Fibroblast of peridontal ligament (primary cell): Measurements from ENCODE around the gene SMCHD1.

Source experiments
- DNase-seq: peaks from one replicate; pipeline ENCODE4 v3.0.0-alpha.2; 2010; ENCODE audit errors: extremely low read depth

SMCHD1 gene

GRCh38 chr18:2655178-2655953 is at the start of gene SMCHD1:
SMCHD1 (plus strand) TSS chr18:2655726; CDS start chr18:2656076, 350 bp downstream.
- peak; percentile 66 for DNase-seq

DNA sequence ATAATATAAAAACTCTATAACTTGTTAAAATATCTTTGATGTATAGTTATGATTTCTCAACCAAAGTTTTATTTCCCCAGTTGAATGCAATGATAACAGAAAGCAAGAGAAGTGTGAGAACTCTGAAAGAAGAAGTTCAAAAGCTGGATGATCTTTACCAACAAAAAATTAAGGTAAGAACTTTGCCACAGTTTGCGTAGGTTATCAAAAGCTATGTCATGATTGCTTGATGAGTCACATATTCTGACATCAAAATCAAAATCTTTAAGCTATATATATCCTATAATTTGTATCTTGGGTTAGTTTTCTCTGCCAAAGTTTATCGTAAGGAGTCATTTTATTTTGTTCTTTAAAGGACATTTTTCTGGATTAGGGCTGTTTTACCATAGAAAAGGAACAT is 49.2 kb upstream of the SMCHD1 start:
- peak; percentile 39 for DNase-seq

GRCh38 chr18:2609604-2610003 is 45.9 kb upstream of the SMCHD1 start:
- no peak for DNase-seq

DNA sequence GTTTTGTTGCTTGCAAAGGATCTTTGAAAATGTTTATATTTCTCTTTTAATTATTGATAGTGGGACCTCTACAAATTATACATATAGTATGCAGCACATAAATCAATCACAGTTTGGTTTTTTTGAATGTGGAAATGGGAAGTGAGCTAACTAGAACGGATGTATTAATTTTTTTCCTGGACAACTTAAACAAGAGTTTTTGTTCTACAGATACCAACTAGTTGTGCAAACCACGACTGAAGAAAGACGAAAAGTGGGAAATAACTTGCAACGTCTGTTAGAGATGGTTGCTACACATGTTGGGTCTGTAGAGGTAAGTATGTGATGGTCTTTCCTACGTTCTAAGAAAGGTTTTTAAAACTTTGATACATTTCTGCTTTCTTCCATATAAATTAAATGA is 45.0 kb upstream of the SMCHD1 start:
- no peak for DNase-seq

DNA sequence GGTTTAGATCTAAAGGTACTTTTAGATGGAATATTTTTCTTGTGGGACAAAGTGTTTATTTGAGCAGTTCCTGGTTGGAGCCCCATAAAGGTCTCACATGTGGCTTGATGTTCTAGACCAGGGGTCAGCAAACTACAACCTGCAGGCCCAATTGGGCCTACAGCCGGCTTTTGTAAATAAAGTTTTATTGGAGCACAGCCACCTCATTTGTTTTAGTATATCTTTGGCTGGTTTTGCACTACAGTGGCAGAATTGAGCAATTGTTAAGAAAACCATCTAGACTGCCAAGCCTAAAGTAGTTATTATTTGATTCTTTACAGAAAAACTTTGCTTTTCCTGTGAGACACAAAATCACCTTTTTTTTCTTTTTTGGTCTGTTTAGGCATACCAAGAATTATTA is 42.5 kb upstream of the SMCHD1 start:
- peak; percentile 53 for DNase-seq

DNA sequence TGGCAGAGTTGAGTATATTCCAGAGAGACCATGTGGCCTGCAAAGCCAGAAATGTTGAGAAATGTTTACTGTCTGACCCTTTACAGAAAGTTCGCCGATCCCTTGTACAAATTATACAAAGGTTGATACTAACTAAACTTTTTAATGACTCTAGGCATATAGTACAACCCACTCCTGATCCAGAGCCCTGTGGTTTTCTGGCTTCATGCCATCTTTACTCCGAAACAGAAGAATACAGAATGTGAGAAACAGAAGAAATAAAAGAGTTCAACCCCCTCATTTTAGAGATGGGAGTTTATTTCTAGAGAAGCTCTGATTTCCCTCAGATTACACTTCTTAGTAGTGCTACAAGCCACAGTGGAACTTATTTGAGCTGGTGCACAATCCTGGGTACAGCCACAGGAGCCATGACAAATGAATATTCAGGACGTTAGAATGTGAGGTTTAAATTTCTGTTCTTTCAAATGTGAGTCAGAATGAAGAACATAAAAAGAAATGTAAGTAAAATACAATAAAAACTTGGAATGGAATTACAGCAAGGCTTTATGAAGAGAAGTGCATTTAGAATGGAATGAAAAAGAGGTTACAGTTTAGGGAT is 38.0 kb upstream of the SMCHD1 start:
- DNase-seq: no peak

DNA sequence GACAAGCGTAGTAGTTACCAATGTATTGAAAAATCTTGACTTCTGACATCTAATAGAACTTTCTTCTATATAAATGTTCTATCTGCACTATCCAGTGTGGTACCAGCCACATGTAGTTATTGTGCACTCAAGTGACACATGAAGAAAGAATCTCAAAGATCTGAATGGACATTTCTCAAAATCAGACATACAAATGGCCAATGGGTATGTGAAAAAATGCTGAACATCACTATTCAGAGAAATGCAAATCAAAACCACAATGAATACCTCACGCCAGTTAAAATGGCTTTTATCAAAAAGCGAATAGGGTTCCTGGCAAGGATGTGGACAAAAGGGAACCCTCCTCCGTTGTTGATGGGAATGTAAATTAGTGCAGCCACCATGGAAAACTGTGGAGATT is 37.5 kb upstream of the SMCHD1 start:
- no peak for DNase-seq

DNA sequence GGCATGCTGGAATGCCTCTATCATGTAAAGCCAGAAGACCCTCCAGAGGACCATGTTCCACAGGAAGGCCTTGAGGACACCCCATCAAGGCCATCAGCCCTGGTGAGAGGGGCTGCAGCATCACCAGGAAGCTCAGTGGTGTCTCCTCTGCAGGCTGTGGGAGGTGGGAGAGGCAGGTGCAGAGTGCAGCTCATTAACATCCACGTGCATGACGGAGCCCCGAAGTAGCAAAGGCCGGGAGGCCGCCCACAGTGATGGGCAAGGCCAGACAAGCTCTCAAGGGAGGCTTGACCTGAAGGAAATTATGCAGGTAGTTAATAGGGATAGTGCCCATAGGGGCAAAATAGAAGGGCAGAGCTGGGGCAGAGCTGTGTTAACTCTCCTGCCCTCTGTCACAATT is 30.3 kb upstream of the SMCHD1 start:
- DNase-seq: no peak

GRCh38 chr18:2627821-2628276 is 27.7 kb upstream of the SMCHD1 start:
- peak; percentile 19 for DNase-seq

- no peak for DNase-seq
Measured at GRCh38 chr18:2629003-2629402, 26.5 kb upstream of the SMCHD1 start.

GRCh38 chr18:2635586-2635985 is 19.9 kb upstream of the SMCHD1 start:
- no peak for DNase-seq

DNA sequence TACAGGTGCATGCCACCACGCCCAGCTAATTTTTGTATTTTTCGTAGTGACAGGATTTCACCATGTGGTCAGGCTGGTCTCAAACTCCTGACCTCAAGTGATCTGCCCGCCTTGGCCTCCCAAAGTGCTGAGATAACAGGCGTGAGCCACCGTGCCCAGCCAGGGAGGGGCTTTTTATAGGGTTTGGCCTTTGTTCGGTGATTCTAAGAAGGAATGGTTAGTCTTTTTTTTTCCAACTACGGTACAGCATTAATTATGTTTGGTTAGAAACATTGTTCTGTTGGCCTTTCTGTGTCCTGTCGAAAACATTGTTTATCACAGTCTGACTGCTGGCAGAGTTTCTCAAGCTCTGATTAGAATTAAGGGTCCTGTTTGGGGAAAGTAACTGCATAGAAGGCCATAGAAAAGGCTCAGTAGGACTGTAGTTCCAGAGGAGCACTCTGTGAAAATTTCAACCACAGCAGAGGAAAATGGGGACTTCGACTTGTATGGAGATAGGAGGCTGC is 19.3 kb upstream of the SMCHD1 start:
- DNase-seq: peak; percentile 35

DNA sequence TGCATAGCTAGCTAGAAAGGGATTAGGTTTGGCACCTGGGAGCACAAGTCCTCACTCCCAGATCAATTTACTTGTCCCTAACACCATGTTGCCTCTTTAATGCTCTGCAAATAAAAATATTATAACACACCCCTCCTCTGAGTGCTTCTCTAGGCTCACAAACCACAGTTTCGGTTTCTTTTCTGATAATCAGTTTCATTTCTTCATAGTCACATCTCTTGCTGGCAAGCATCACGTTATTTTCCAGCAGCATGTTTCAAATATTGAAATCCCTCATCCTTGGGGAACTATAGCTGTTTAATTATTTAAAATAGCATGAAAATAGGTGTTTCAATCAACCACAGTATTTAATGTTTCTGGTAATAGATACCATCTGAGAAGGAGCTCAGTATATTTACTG is 13.9 kb upstream of the SMCHD1 start:
- peak; percentile 66 for DNase-seq

GRCh38 chr18:2642771-2643170 is 12.8 kb upstream of the SMCHD1 start:
- peak; percentile 28 for DNase-seq

DNA sequence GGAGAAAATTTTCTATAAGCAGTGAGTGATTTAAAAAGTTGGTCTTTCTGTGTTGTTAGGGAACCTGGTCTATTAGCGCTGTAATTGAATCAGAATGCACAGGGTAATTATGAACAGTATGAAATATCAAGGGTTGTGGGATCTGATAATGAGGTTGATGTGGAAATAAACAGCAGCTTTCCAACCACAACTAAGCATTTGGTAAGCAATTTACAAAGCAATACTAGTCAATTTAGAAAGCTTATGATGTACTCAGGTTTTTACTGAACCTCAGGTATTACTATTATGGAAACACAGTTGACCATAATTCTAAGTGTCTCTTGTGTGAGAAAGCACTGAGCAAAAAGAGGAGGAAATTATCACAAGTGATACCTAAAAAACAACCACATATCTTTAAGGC is 11.0 kb upstream of the SMCHD1 start:
- DNase-seq: no peak

- peak; percentile 14 for DNase-seq
Measured at GRCh38 chr18:2651981-2652380, 3.5 kb upstream of the SMCHD1 start.

DNA sequence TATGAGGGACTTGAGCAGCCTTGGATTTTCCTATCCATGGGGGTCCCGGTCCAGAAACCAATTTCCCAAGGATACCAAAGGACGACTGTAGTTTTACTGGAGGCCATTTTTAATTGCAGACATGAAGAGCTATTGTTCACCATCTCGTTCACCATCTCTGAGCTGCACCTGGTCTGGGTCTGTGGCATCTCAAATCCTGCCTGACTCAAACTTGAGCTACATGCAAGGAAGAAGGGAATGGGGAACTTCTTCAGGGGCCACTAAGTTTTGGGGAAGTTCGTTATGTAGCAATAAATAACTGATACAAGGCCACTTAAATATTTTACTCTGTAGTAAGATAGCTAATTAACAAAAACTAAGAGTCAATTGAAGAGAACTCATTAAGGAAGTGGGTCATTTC is 2.1 kb upstream of the SMCHD1 start:
- DNase-seq: no peak

DNA sequence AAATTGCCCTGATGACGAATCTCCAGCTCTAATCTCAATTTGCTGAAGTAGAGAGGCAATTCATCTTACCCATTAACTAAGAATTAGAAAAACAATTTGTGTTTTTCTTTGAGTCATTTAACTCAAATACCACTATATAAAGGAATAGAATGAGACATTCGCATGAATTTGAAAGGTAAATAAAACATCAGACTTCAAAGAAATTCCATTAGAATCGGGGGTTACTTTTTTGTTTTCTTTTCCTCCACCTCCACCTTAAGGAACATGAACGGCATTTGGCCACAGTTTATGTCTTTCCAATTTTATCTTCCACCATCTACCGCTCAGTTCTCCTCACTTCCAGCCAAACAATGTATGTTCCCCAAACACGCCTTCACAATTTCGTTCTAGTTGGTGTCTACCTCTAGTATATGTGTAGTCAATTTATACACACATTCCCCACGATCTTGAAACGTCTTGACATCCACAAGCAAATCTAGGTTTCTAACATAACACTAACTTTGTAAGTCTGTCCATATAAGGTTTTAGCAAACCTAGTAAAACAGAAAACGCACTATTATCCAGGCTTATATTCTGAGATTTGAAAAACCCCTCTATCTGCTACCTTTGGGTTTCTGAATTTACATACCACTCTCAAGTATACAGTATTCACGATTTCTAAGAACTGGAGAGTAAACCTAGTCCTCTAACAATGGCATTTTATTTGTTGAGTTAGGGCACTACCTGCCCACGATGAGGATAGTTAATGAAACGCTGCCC is 1.2 kb upstream of the SMCHD1 start:
- peak; percentile 28 for DNase-seq

DNA sequence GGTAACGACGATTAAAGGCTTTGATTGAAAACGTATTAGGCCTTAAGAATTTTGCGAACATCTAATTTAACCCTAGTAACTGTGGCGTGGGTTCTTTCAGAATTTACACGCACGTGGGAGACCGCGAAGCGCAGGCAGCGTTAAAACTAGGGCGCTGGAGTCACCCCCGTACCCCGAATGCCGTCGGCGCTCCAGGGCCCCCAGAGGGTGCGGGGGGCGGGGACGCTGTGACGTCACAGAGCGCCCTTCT is 673 bp upstream of the SMCHD1 start:
- no peak for DNase-seq

- peak; percentile 28 for DNase-seq
Measured at GRCh38 chr18:2655954-2656236, 369 bp downstream of the SMCHD1 start.

GRCh38 chr18:2656237-2656980 is 883 bp downstream of the SMCHD1 start:
- peak; percentile 30 for DNase-seq

- DNase-seq: peak; percentile 26
Measured at GRCh38 chr18:2656981-2657512, 1.5 kb downstream of the SMCHD1 start.
